Activated CD4-positive, alpha-beta T cell treated with anti-CD3 and anti-CD28 coated beads, Interleukin-2, Interleukin-6, amounts not matched to agents 100 ng/mL and 50 ng/mL, durations not matched to agents 16 hours and 8 hours (primary cell): ENCODE data around the gene SDK1.
A peak's percentile ranks its signal among the peaks of the same experiment; 100 is the strongest.

Source experiments
- DNase-seq: peaks from one replicate; pipeline ENCODE4 v3.0.0-alpha.2; 2020

SDK1 gene, protein sequence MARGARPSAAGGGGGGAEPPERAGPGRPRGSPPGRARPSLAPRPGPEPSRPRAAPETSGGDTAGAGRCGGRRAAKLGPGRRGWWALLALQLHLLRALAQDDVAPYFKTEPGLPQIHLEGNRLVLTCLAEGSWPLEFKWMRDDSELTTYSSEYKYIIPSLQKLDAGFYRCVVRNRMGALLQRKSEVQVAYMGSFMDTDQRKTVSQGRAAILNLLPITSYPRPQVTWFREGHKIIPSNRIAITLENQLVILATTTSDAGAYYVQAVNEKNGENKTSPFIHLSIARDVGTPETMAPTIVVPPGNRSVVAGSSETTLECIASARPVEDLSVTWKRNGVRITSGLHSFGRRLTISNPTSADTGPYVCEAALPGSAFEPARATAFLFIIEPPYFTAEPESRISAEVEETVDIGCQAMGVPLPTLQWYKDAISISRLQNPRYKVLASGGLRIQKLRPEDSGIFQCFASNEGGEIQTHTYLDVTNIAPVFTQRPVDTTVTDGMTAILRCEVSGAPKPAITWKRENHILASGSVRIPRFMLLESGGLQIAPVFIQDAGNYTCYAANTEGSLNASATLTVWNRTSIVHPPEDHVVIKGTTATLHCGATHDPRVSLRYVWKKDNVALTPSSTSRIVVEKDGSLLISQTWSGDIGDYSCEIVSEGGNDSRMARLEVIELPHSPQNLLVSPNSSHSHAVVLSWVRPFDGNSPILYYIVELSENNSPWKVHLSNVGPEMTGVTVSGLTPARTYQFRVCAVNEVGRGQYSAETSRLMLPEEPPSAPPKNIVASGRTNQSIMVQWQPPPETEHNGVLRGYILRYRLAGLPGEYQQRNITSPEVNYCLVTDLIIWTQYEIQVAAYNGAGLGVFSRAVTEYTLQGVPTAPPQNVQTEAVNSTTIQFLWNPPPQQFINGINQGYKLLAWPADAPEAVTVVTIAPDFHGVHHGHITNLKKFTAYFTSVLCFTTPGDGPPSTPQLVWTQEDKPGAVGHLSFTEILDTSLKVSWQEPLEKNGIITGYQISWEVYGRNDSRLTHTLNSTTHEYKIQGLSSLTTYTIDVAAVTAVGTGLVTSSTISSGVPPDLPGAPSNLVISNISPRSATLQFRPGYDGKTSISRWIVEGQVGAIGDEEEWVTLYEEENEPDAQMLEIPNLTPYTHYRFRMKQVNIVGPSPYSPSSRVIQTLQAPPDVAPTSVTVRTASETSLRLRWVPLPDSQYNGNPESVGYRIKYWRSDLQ (N-terminal part only)

DNA sequence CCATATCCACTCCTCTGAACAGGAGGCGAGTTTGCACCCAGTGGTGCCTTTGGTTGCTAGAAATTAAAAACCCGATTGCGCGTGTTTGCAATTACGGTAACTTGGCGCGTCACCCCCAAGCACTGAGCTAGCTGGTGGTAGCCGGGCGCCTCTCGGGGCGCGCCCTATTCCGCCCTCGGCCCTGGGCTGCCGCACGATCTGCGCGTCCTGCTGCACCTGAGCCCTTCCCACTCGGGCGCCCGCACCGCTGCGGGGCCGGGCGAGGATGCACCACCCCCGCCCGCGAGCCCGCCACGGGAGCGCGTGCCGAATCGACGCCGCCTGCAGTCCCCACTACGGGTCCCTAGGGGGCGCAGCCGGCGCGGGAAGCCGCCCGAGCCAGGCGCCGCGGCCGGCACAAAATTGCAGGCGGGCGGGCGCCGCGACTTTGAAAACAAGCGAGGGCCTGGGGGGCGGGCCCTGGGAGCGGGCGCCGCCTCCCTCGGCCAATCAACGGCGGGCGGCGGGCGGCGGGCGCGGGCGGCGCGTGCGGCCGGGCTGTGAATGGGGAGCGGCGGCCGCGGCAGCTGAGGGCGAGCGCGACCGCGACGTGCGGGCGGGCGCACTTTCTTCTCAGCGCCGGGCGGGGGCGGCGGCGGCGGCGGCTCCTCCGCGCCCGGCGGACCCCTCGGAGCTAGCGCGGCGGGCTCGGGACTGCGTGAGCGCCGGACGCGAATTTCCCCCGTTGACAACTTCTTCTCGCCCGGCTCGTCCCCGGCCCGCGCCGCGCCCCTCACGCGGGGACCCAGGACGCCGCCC lies at the start of gene SDK1:
SDK1 (plus strand) TSS at position 602 of the 798 bp plus-strand sequence. CDS start 335 bp downstream, outside the sequence.
- peak; percentile 94 for DNase-seq

- DNase-seq, result no peak
These were observed 46.3 kb upstream of the SDK1 start for GRCh38 chr7:3254718-3255117.

DNA sequence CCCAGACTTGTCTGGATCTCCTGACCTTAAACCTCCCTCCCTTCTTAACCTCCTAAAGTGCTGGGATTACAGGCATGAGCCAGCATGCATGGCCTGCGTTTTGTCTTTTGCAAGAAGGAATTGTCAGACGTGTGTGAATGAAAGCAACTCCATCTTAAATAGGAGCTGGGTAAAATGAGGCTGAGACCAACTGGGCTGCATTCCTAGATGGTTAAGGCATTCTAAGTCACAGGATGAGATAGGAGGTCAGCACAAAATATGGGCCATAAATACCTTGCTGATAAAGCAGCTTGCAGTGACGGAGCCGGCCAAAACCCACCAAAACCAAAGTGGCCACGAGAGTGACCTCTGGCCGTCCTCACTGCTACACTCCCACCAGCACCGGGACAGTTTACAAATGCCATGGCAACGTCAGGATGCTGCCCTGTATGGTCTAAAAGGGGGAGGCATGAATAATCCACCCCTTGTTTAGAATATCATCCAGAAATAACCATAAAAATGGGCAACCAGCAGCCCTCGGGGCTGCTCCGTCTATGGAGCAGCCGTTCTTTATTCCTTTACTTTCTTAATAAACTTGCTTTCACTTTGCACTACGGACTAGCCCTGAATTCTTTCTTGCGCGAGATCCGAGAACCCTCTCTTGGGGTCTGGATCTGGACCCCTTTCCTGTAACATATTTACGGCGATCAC lies 41.2 kb upstream of the SDK1 start:
- DNase-seq, result no peak

- no peak for DNase-seq
These were observed 40.7 kb upstream of the SDK1 start for GRCh38 chr7:3260401-3260715.

GRCh38 chr7:3264693-3265339 lies 36.2 kb upstream of the SDK1 start:
- no peak for DNase-seq

- no peak for DNase-seq
These were observed 35.7 kb upstream of the SDK1 start for GRCh38 chr7:3265388-3265787.

GRCh38 chr7:3266240-3266639 lies 34.8 kb upstream of the SDK1 start:
- no peak for DNase-seq

- DNase-seq, result no peak
These were observed 32.9 kb upstream of the SDK1 start for GRCh38 chr7:3267966-3268690.

GRCh38 chr7:3270362-3270761 lies 30.7 kb upstream of the SDK1 start:
- no peak for DNase-seq

GRCh38 chr7:3271298-3271697 lies 29.8 kb upstream of the SDK1 start:
- DNase-seq, result no peak

DNA sequence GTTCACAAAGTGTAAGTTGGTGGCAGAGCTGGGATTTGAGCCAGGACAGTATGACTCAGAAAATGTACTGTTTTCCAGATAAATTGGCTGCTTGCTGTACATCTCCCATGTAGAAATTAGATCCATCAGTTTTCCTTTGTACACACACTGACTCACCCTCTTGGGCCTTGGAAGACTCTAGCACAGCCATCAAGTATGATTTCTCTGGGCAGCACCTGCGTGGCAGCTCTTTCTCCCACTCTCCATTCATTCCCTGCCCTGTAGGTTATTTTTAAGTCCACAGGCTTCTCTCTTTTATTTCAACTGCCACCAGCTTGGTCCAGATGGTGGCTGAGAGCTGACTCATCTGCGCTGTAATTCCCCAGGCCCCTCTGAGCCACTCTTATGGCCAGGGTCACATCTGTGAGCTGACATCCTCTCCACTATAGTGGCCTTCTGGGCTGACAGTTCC lies 28.3 kb upstream of the SDK1 start:
- no peak for DNase-seq

GRCh38 chr7:3274131-3274530 lies 26.9 kb upstream of the SDK1 start:
- no peak for DNase-seq

GRCh38 chr7:3277604-3278572 lies 23.2 kb upstream of the SDK1 start:
- no peak for DNase-seq

DNA sequence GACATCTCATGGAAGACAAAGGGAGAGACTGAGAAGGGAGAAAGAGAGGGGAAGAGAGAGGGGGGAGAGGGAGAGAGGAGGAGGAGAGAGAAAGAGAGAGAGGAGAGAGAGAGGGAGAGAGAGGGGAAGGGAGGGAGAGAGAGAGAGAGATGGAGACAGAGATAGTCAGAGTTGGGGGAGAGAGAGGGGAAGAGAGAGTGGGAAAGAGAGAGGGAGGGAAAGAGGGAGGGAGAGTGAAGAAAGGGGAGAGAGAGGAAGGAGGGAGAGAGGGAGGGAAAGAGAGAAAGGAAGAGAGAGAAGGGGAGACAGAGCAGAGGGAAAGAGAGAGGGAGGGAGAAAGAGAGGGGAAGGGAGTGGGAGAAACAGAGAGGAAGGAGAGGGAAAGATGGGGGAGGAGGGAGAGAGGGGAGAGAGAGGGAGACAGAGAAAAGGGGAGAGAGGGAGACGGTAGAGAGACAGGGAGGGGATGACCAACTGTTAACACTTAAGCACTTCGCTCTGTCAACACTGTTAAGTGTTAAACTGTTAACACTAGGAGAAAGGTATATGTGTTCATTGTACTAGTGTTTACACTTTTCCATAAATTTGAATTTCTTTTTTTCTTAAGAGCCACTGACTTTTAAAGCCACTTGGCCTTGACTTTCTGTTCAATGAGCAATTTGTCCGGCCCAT lies 21.8 kb upstream of the SDK1 start:
- DNase-seq, result no peak

DNA sequence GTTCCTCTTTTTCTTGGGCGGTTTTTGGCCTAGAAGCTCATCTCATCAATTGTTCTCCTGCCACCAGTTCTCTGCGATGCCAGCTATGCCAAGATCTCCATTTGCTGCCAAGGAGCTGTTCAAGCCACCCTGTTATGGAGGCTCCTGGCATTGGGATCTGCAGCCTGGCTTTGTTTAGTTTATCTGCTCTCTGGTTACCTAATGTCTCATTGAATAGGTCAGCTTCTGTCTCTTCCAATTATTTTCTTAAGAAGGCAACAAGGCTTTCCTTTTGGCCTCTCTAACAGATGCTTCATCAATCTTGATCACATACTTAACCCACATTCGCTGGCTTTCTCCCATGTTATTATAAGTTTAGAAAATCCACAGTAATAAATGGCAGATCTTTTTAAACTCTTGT lies 20.6 kb upstream of the SDK1 start:
- DNase-seq, result no peak

DNA sequence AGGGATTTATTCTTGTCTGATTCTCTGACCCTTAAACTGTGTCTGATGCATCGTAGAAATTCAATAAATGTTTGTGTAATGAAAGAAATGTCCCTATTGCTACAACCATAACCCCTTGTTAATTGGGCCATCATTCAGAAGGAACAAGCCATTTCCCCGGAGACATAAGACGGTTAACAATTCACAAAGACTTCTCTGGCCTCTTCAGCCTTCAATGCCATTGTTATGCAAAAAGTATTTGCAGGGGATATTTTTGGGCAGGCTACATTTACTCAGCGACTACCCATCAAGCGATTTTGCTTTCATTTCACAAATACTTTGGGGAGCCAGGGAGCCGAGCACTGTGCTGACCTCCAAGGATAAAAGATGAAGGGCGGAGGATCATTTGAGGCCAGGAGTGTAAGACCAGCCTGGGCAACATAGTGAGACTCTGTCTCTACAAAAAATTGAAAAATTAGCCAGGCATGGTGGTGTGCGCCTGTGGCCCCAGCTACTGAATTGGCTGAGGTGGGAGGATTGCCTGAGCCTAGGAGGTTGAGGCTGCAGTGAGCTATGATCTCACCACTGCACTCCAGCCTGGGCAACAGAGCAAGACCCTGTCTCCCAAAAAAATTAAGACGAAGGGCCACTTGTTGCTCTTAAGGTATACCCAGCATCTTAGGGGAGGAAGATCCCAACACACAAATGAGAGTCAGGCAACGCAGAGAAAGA lies 20.0 kb upstream of the SDK1 start:
- DNase-seq, result no peak

DNA sequence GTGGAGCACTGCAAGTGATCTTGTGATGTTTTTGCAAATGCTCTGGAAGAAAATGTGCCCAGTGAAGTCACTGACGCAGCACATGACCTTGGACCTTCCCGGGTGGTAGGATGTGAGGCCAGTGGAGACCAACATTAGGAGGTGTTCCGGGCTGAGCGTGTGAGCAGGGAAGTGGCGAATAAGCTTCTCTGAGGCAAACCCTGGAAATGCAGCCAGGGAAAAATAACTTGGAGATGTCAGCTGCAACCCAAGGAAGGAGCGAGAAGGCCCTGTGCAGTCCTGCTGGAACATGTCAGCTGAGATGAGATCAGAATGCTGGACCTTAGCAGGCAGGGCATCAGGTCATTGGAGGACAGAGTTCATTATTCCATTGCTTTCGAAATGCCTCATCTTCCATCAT lies 18.6 kb upstream of the SDK1 start:
- DNase-seq, result no peak

DNA sequence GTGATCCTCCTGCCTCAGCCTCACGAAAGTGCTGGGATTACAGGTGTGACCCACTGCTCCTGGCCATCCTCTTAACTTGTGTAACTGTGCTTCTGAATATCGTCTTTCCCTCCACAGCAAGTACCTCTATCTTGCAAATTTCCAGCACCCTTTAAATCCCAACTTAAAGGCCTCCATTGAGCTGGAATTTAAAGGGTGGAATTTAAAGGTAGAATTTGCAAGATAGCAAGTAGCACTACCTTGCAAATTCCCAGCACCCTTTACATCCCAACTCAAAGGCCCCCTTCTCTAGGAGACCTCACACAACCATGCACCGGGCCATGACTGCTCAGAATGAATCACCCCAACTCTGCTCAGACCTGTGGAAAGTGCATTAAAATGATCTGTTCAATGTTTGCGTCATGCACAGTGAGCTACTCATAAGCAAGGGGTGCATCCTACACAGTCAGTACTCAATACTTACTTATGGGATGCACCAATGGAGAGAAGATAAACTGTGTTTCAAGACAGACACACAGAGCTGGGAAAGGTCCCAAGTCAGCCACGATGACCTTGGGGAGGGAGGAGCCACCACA lies 17.8 kb upstream of the SDK1 start:
- no peak for DNase-seq
